Gastrocnemius medialis (tissue), 4 donors: ENCODE data around the gene LDLRAD3. TPM values are rescaled to one million over a fixed set of nuclear protein-coding genes. Genes with fewer than 3 reads are reported as not detected.

ENCODE experiments used
- ATAC-seq, 2 donors: fragments of 150-250 bp; one replicate each; pipeline ENCODE4 v1.9.1; 2016
- DNase-seq, 2 donors: peaks; one replicate each; pipeline ENCODE4 v3.0.0-alpha.2; 2019
- H3K27ac ChIP-seq, 4 donors: fragments of 200-600 bp; sonication (generic); 1 replicate in 1 of 4; 2 replicates in 3 of 4; pipeline ENCODE4 v1.5.1; 2016 to 2018; ENCODE audit warnings: mild to moderate bottlenecking in 2 of 4, moderate library complexity in 1 of 4
- H3K27me3 ChIP-seq, 3 donors: fragments of 200-600 bp; sonication (generic) in 2 of 3; 1 replicate in 1 of 3; 2 replicates in 2 of 3; pipeline versions ENCODE4 v1.5.1 to v1.6.0; 2016 to 2019; ENCODE audit warnings: mild to moderate bottlenecking in 1 of 3, moderate library complexity in 1 of 3
- H3K36me3 ChIP-seq, 2 donors: fragments of 200-600 bp; sonication (generic) in 1 of 2; one replicate each; pipeline ENCODE4 v1.5.1; 2017 to 2018
- H3K4me1 ChIP-seq, 2 donors: fragments of 200-600 bp; sonication (generic) in 1 of 2; one replicate each; pipeline ENCODE4 v1.5.1; 2016 to 2017; ENCODE audit warnings: mild to moderate bottlenecking in 2 of 2
- H3K4me3 ChIP-seq, 4 donors: fragments of 200-600 bp; sonication (generic) in 3 of 4; 1 replicate in 1 of 4; 2 replicates in 3 of 4; pipeline ENCODE4 v1.5.1; 2016 to 2019; ENCODE audit warnings: mild to moderate bottlenecking in 2 of 4
- H3K9me3 ChIP-seq, 3 donors: fragments of 200-600 bp; sonication (generic) in 2 of 3; 1 replicate in 1 of 3; 2 replicates in 2 of 3; pipeline ENCODE4 v1.5.1; 2016 to 2019
- CTCF ChIP-seq, 5 experiments: fragments of 450-650 bp in 3 of 5; fragments of 200-600 bp in 2 of 5; sonication (generic) in 2 of 5; IDR thresholded peaks in 4 of 5; conservative IDR thresholded peaks in 1 of 5; 1 replicate in 4 of 5; 2 replicates in 1 of 5; pipeline ENCODE4 v1.5.1; 2016 to 2019; ENCODE audit warnings: antibody characterized with exemption in 5 of 5, mild to moderate bottlenecking in 3 of 5, moderate library complexity in 3 of 5
- POLR2A ChIP-seq, 2 donors: fragments of 450-650 bp; IDR thresholded peaks; one replicate each; pipeline ENCODE4 v1.6.1; 2017; ENCODE audit warnings: antibody characterized with exemption in 2 of 2, mild to moderate bottlenecking in 2 of 2, moderate library complexity in 2 of 2
- in situ Hi-C, 4 donors: fragments of 200-750 bp; cut with MboI; loops; one replicate each; pipeline versions ENCODE4 v1.15.0 to v1.8.0; 2017; ENCODE audit warnings: low sequenced_read_pairs in 4 of 4
- intact Hi-C: fragments of 100-400 bp; cut with DNase I; formaldehyde crosslinking; loops from one replicate; pipeline ENCODE4 v1.15.1; 2023; ENCODE audit warnings: low total_unique reads
- total RNA-seq, 4 donors: library from RNA; depleted of rRNA; stranded (reverse); fragments of >200 nt; gene quantifications; one replicate each; pipeline versions ENCODE4 v1.1.0 to v1.2.3, GENCODE V29; 2016

The LDLRAD3 gene
- total RNA-seq, 4 donors from 2014 or later, result 6.1 to 12.8 (median 11.8) TPM

DNA sequence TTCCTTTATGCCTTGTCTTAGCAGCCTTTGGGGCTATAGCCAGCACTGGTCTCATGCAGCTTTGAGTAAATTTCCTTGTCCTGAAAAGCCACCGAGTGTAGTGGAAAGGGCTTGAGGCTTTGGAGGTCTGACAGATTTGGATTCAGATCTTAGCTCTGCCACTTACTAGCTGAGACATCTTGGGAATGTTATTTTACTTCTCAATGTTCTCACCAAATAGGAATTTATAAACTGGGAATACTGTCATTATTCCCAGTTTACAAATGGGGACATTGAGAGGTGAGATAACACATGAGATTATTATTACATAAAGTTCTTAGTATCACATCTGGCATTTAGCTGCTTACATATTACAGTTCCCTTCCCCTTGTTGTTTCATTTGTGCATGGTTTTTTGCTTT, 249.9 kb downstream of the LDLRAD3 start:
- no peak overlapping the region for H3K27ac ChIP-seq
- DNase-seq, result no peak
- no peak overlapping the region for H3K4me3 ChIP-seq
- ATAC-seq, result no peak
- H3K4me1 ChIP-seq, result peaks cover 12 to 20% of the 10 kb centered on the region in 2 donors
- H3K9me3 ChIP-seq, result no peaks in the 10 kb centered on the region
- intact Hi-C loops (no loop called here), in situ Hi-C loops (no loop called here)
- no peaks in the 10 kb centered on the region for H3K36me3 ChIP-seq
- H3K27me3 ChIP-seq, result no peaks in the 10 kb centered on the region
- TF ChIP-seq POLR2A (IDR thresholded peaks at IDR 0.05), result no peak
- TF ChIP-seq CTCF (IDR thresholded peaks at IDR 0.05 in 4 of 5, conservative IDR thresholded peaks at IDR 0.05 in 1 of 5), result no peak

DNA sequence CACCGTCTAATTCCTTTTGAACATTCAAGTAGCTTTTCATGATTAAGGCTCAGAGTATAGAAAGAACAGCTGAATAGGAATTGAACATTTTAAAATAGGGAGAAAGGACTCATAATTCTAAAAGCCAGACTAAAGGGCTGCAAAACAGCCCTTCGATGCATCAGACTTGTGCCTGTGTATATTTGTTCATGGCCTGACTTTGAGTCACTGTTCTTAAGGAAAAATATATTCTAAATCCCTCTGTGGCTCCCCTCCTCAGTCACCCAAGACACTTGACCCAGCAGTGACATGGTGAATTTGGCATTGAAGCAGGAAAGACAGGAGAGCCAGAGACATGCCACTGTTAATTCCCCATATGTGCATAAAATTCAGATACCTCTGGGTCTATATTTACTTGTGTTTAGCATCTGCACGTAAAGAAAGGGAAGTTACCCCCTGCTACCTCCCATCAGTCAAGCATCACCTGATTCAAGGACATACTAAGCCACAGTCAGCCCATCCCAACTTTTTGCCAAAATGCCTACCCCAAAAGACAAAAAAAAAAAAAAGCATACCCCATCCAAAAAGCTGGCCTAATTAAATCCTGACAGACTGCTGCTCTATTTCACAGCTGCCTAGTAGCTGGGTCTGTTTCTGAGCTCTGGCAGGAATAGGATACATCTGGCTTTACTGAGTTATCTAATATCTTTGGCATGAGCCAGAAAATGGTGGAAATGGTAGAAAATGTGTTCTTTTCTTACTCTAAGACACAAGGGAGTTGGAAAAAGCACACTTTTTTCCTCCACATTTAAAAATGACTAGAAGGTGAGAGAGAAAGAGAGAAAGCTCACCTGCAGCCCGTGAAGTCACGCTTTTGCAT, 251.9 kb downstream of the LDLRAD3 start:
- no peak for TF ChIP-seq POLR2A (IDR thresholded peaks at IDR 0.05)
- no peak for TF ChIP-seq CTCF (IDR thresholded peaks at IDR 0.05 in 4 of 5, conservative IDR thresholded peaks at IDR 0.05 in 1 of 5)
- DNase-seq, result no peak
- Histone ChIP-seq H3K27me3 (no peaks in the 10 kb centered on the region), H3K9me3 (no peaks in the 10 kb centered on the region), H3K4me3 (no peak overlapping the region), H3K36me3 (no peaks in the 10 kb centered on the region), H3K27ac (peak overlapping the region in 1 of 4 donors; percentile 35), H3K4me1 (peaks cover 12 to 20% of the 10 kb centered on the region in 2 donors)
- intact Hi-C loops, result no loop called here
- peak; percentile 55 to 60 for ATAC-seq
- in situ Hi-C loops, result no loop called here

DNA sequence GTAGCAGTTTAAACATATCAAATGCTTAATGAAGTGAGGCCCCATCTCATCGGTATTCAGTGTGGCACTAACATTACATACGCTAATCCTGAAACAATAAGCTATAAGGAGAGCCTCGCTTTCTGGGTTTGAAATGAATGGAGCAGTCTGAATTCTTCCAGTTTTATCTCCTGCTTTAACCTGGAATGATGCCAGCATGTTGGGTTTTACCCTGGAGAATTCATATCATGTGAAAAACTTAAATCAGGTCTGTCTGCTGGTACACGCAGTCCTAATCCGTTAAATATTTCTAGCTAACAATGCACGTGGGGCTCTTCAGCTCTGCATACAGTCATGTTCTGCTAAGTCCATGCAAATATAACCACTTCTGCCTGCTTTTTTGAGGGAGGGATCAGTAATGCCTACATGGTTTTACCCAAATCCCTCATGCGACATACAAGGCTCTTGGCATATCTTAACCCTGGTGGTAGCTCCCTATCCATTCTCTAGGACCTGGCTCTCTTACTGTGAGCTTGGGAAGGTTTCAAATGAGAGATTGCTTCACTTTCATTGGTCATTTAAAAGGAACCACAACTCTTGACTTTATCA, 252.6 kb downstream of the LDLRAD3 start:
- ATAC-seq, result peak; percentile 39 to 61
- peak overlapping the region in 2 of 4 donors; percentile 27 to 35 for H3K27ac ChIP-seq
- TF ChIP-seq CTCF (IDR thresholded peaks at IDR 0.05 in 4 of 5, conservative IDR thresholded peaks at IDR 0.05 in 1 of 5) (no peak), POLR2A (IDR thresholded peaks at IDR 0.05) (no peak)
- no peaks in the 10 kb centered on the region for H3K36me3 ChIP-seq
- peaks cover 12 to 20% of the 10 kb centered on the region in 2 donors for H3K4me1 ChIP-seq
- H3K9me3 ChIP-seq, result no peaks in the 10 kb centered on the region
- intact Hi-C loops, result no loop called here
- no peak for DNase-seq
- in situ Hi-C loops, result no loop called here
- H3K27me3 ChIP-seq, result no peaks in the 10 kb centered on the region
- no peak overlapping the region for H3K4me3 ChIP-seq

DNA sequence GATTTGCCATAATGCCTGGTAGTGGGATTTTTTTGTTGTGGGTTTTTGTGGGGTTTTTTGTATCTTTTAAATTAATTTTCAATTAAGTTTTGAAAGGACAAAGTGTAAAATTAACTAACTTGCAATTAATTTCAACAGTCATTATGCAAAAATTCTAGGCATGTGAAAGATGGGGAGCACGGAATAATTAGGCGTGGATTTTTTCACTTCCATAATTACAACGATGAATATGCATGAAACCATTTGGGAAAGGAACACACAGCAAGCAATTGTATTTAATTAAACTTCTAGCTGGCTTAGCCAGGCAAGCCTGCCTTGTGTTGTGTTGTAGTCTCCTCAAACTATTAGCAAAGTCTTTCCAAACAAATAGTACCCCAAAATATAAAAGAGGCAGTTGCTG, 257.5 kb downstream of the LDLRAD3 start:
- TF ChIP-seq CTCF (IDR thresholded peaks at IDR 0.05 in 4 of 5, conservative IDR thresholded peaks at IDR 0.05 in 1 of 5) (no peak), POLR2A (IDR thresholded peaks at IDR 0.05) (no peak)
- no peaks in the 10 kb centered on the region for H3K27me3 ChIP-seq
- no peak overlapping the region for H3K27ac ChIP-seq
- H3K4me1 ChIP-seq, result peaks cover 7 to 9% of the 10 kb centered on the region in 2 donors
- no peaks in the 10 kb centered on the region for H3K36me3 ChIP-seq
- intact Hi-C loops, result no loop called here
- H3K4me3 ChIP-seq, result no peak overlapping the region
- DNase-seq (no peak), ATAC-seq (no peak)
- no peaks in the 10 kb centered on the region for H3K9me3 ChIP-seq
- in situ Hi-C loops, result no loop called here
